Ishikawa (cell line): ENCODE results near the gene SV2C.

Experiments
- EP300 ChIP-seq: IDR thresholded peaks from 2 replicates; pipeline ENCODE4 v1.6.1; 2012; ENCODE audit warnings: borderline replicate concordance
- FOXM1 ChIP-seq: IDR thresholded peaks from 2 replicates; pipeline ENCODE4 v1.6.1; 2012; ENCODE audit warnings: low read depth, borderline replicate concordance
- MAX ChIP-seq: IDR thresholded peaks from 2 replicates; pipeline ENCODE4 v1.6.1; 2012
- REST ChIP-seq: IDR thresholded peaks from 2 replicates; pipeline ENCODE4 v1.6.1; 2012; ENCODE audit warnings: low read depth, mild to moderate bottlenecking
- TAF1 ChIP-seq: IDR thresholded peaks from 2 replicates; pipeline ENCODE4 v1.6.1; 2012; ENCODE audit warnings: low read depth, mild to moderate bottlenecking
- YY1 ChIP-seq: IDR thresholded peaks from 2 replicates; pipeline ENCODE4 v1.6.1; 2012; ENCODE audit warnings: low read depth

GRCh38 chr5:76210946-76211345 is 127.8 kb downstream of the SV2C start:
- TF ChIP-seq REST: no peak
- no peak for TF ChIP-seq MAX
- TF ChIP-seq EP300: no peak
- no peak for TF ChIP-seq YY1
- TF ChIP-seq TAF1: no peak
- TF ChIP-seq FOXM1: no peak
